NCI-H128 (cell line): Measurements from ENCODE around the gene CHKA.

Source experiments
- DNase-seq: peaks from one replicate; lab custom pipeline; 2025; ENCODE audit not compliant: unreplicated experiment; lab: John Stamatoyannopoulos, UW

Gene CHKA

GRCh38 chr11:68074584-68075352 is 46.4 kb downstream of the CHKA start:
- no peak for DNase-seq

- DNase-seq, result no peak
Measured at GRCh38 chr11:68071281-68072048, 49.7 kb downstream of the CHKA start.

DNA sequence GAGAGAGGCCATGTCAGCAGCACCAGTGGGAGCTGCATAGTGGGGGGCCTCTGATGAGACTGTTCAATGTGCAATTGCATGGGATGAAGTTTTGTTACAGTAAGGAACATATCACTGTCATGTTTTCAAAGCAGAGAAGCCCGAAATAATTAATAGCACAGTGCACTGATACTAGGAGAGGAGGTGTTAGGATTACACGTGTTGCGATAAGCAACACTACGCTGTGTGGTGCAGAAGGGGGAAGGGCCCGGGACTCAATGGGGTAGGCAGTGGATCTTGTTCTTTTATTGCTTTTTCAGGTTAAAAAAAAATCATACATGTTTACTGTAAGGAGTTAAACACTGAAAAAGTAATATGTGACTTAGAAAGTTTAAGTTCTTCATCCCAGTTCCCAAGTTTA is 53.2 kb downstream of the CHKA start:
- no peak for DNase-seq

- no peak for DNase-seq
Measured at GRCh38 chr11:68066742-68067141, 54.4 kb downstream of the CHKA start.

DNA sequence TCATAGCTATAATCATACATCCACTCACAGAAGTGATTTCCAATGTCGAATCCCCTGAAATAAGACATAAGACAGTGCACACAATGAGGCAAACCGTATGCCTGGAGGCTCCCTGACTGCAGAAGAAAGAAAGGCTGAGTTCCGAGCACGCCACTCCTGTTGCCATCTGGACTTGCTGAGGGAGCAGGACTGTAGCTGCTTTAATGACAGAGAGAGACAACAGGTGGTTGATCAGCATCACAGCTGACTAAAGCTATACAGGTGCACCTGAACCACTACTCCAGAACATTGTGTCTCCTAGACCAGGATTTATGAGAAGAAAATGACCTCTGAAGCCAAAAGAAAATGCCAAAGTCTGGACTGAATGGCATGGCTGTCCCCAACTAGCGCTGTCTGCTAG is 55.3 kb downstream of the CHKA start:
- no peak for DNase-seq

GRCh38 chr11:68064926-68065325 is 56.3 kb downstream of the CHKA start:
- no peak for DNase-seq

GRCh38 chr11:68061508-68061907 is 59.7 kb downstream of the CHKA start:
- no peak for DNase-seq

DNA sequence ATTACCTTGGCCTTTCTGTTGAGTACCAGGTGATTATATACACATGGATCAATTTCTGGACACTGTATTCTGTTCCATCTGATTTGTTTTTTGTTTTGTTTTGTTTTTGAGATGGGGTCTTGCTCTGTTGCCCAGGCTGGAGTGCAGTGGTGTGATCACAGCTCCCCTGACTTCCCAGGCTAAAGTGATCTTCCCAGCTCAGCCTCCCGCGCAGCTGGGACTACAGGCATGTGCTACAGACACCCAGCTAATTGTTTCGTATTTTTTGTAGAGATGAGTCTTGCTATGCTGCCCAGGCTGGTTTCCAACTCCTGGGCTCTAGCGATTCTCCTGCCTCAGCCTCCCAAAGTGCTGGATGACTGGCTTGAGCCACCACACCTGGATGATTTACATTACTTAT is 63.4 kb downstream of the CHKA start:
- no peak for DNase-seq

DNA sequence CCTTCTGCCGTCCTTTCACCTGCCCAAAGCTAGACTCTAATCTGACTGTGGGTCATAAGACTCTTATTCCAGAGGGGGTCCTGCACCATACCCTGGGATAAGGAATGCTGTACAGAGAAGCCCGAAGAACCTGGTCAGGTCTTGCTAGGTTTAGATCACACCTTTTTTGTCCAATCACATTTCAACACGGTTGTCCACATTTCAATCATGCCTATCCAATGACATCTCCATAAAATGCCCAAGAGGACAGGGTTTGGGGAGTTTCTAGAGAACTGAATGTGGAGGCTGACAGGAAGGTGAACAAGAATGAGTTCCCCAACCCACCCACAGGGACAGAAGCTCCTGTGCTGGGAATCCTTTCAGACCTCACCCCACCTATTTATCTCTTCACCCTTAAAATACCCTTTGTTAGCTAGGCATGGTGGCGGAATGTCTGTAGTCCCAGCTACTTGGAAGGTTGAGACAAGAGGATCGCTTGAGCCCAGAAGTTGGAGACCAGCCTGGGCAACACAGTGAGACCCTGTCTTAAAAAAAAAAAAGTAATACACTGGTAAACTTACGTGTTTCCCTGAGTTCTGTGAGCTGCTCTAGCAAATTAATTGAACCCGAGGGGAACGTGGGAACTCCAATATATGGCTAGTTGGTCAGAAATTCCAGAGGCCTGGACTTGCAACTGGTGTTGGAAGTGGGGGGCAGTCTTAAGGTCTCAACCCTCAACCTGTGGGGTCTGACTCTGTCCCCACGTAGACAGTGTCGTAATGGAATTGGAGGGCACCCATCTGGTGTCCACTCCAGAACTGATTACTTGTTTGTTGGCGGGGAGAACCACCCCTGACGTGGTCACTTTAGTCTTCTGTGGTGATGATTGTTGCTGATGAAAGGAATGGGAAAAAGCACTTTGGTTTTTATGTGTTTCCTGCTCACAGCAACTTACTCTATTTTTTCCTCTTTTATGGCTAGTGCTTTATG is 64.6 kb downstream of the CHKA start:
- DNase-seq, result no peak

DNA sequence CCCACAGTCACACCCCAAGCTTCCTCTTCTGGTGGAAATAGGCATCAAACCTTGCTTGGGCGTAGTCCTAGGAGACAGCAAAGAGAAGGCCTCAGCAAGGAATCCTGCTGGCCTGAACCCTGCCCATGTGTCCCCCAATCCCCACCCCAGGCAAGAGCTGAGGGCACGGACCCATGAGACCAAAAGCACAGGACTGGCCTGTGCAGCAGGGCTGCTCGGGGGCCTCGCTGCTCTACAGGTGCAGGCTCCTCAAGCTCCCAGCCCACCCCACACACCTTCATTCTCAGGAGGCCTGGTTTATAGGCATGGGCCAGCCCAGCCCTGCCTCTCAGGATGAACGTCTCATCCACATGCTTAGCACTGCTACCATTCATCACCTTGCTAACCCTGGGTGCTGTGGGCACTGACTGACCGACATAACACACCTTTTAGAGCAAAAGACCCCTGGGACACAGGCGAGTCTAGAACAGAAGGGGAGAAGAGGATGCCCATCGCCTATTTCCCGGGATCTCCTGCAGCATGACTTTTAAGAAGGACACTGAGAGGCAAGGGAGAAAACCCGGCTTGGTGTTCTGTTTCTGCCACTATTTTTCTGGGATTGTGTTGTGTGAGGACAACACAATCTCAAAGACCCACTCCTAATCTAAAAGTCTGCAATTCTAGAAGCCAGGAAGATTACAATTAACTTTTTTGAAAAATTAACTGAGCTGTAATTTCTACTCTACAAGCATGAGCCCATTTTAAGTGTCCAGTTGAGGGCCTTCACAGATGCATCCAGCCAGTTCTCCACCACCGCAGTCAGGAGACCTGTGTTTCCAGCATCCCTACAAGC is 67.0 kb downstream of the CHKA start:
- no peak for DNase-seq

DNA sequence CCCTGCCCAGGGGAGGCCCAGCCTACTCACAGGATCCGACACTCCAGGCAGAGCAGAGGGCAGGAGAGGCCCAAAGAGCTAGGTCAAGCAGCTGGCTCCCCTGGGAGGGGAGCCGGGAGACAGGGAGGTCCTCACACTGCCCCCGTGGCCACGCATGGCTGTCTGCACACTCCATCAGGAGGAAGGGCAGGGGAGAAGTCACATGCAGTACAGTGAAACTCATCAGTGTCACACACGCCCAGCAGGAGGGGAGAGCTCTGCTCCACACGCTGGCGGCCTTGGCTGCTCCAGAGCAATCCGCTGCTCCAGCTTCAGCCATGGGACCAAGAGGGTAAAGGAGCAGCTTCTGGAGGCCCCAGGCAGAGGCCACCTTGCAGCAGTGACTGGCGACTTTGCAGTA is 68.1 kb downstream of the CHKA start:
- no peak for DNase-seq

- DNase-seq, result no peak
Measured at GRCh38 chr11:68052137-68052873, 68.9 kb downstream of the CHKA start.

GRCh38 chr11:68051191-68052136 is 69.7 kb downstream of the CHKA start:
- no peak for DNase-seq

DNA sequence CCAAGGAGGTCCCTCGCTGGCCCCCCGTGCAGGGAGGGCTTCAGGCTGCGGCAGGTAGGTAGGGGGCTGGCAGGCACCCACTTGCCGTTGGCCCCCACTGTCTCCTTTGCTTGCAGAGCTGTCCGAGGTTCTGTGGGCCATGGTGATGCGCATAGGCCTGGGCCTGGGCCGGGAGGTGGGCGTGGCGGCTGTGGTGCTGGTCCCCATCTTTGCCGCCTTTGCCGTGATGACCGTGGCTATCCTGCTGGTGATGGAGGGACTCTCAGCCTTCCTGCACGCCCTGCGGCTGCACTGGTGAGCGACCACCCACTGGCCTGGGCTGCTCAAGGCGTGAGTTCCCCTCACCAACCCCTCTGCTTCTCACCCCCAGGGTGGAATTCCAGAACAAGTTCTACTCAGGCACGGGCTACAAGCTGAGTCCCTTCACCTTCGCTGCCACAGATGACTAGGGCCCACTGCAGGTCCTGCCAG is 70.8 kb downstream of the CHKA start:
- no peak for DNase-seq

DNA sequence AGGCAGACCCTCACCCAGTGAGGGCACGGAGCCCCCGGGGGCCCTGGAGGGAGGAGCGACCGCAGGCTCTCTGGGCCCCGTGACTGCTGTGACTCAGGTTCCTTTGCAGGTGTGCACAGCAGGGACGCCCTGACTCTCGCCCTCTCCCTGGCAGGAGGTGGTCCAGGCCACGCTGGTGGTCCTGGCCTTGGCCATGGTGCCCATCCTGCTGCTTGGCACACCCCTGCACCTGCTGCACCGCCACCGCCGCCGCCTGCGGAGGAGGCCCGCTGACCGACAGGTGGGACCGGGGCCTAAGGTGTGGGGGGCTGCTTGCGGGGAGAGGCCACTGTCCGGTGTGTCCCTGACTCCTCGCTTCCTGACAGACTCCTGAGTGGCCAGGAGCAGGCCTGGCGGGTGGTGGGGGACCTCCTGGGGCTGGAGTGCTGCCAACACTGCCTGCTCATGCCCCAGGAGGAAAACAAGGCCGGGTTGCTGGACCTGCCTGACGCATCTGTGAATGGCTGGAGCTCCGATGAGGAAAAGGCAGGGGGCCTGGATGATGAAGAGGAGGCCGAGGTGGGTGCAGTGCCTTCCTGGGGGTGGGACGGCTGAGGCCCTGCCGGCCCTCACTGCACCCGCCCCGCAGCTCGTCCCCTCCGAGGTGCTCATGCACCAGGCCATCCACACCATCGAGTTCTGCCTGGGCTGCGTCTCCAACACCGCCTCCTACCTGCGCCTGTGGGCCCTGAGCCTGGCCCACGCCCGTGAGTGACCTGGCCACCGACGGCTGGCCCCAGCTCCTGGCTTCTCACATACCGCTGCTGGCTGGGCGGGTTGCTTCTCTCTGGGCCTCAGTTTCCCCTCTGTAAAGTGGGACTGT is 71.4 kb downstream of the CHKA start:
- no peak for DNase-seq

- no peak for DNase-seq
Measured at GRCh38 chr11:68048681-68049508, 72.3 kb downstream of the CHKA start.
